OCI-LY1 (cell line): ENCODE results near the gene FGGY.

Experiments used
- CTCF ChIP-seq: fragments of 200-600 bp; sonication (generic), shearing (Covaris generic); IDR thresholded peaks from 2 replicates; pipeline ENCODE4 v1.5.1; 2017; ENCODE audit warnings: mild to moderate bottlenecking, antibody characterized with exemption, low read length, moderate library complexity, mixed read lengths
- EZH2 ChIP-seq: fragments of 200-600 bp; sonication (generic), shearing (Covaris generic); IDR thresholded peaks from 2 replicates; pipeline ENCODE4 v1.8.0; 2017; ENCODE audit warnings: borderline replicate concordance, mixed run types, mild to moderate bottlenecking, antibody characterized with exemption, low read length, moderate library complexity, mixed read lengths

DNA sequence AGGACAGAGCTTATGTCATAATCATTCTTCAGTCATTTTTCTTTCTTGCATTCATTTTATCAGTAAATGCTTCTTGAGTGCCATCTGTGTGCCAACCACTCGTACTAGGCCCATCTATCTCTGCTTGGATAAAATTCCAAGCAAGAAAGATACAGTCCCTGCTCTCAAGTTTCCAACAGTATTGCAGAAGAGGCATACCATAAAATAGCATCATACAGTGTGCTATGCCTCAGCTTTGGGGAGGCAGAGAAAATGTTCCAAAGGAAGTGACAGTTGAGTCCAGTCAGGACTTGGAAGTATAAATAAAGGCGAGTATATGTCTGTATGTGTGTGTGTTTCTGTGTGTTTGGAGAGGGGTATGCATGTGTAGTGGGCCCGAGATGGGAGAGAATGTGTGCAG, 404.5 kb downstream of the FGGY start:
- no peak for TF ChIP-seq CTCF
- no peak for TF ChIP-seq EZH2
